Cardiac ventricle fibroblast (primary cell): Measurements from ENCODE around the gene DMRTA1. TPM values are rescaled to one million over a fixed set of nuclear protein-coding genes. Genes with fewer than 3 reads are reported as not detected.

Experiments
- total RNA-seq: library from RNA; depleted of rRNA; stranded (reverse); fragments of >200 nt; gene quantifications from 2 replicates; pipeline ENCODE4 v1.2.3, GENCODE V29; 2015

DMRTA1 gene
- under 0.01 TPM in 1 of 2 replicates, not detected in the other for total RNA-seq

GRCh38 chr9:22446589-22446949 is at the start of gene DMRTA1:
TSS of gene DMRTA1 (plus strand) at chr9:22446824. CDS start at chr9:22447066, 242 bp downstream.

